ENCODE results near the gene ZC3H13.

- TF ChIP-seq CTCF (conservative IDR thresholded peaks at IDR 0.05; ENCODE audit: low read length): no peak
- TF ChIP-seq EZH2phosphoT487 (IDR thresholded peaks at IDR 0.05; ENCODE audit: borderline replicate concordance): no peak
Measured at GRCh38 chr13:46051968-46052318, 603 bp downstream of the ZC3H13 start.

Measured in Loucy (cell line).